Hypothalamus (tissue), 51 donors: ENCODE results near the gene KLF2.

Experiments used
- DNase-seq, 51 donors: peaks; one replicate each; lab custom pipeline; 2025; lab: John Stamatoyannopoulos, UW

Gene KLF2

DNA sequence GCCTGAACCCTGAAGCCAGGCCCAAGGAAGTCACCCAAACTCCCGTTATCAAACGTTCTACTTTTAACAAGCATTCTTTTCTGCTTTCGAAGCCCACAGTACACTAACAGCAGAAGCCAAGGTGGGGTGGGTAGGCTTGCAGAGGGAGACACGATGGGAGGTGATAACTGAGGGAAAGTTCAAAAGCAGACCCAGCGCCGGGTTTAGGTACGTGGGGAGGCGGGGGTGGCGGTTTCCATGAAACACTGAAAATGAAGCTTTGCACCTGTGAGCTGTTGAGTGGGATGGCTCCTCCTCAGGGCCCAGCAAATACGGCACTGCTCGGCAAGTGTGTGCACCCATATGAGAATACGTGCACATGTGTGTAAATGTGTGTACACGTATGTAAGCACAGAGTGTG lies 49.8 kb downstream of the KLF2 start:
- peak in 1 of 51 donors; percentile 28 for DNase-seq

DNA sequence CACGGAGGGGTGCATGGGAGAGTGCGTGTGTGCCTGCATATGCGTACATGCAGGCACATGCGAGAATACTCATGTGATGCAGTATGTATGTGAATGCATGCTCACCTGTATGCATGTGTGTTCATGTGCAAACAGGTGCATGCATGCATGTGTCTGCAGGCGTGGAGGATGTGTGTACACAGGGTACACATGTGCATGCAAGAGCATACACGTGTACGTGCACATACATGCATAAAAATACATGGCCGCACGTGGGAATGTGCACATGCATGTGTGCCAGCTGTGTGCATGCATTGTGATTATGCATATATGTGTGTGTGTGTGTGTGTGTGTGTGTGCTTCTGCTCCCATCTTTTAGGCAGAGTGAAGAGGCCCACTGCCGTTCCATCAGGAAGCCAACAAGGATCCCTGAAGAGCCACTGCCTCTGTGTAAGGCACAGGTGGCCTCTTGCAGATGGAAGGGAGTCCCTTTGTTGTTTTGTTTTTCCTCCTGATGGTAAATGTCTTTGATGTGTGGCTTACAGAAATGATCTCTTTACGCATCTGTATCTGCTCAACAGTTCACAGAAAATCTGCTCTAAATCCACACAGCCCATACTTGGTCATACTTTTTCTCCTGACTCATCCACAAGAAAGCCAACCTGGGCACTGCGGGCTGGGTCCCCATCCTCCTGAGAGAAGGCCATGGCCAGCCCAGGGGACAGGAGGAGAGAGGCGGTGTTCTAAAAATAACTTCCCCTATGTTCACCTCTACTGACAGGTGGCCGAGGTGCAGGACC lies 50.7 kb downstream of the KLF2 start:
- DNase-seq = no peak

DNA sequence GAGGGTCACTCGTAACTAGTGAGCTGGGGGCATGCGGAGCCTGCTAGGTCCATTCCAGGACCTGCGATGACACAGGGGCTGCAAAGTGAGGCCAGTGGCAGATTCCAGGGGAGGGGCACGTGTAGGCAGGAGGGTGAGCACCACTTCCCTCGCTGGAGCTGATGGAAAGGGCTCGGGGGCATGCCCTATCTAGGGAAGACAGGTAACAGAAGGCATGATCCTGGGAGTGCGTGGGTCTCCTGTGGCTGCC lies 51.2 kb downstream of the KLF2 start:
- no peak for DNase-seq

DNA sequence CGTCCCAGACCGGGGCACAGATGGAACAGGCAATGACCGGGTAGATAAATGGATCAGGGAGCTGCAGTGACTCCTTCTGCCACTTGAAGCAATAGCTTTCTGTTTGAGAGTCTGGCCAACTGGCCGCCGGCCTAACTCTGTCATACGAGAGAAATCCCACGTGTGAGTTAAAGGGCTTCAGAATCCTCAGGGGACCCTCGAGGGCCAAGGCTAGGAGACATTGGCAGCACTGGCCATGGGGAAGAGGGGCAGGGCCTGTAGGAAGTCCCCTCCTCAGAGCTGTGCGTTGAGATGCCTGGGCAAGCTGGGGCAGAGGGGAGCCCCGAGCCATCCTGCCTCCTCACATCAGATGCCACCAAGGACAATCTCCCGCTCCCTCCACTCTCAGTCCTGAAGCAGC lies 51.6 kb downstream of the KLF2 start:
- DNase-seq = no peak

DNA sequence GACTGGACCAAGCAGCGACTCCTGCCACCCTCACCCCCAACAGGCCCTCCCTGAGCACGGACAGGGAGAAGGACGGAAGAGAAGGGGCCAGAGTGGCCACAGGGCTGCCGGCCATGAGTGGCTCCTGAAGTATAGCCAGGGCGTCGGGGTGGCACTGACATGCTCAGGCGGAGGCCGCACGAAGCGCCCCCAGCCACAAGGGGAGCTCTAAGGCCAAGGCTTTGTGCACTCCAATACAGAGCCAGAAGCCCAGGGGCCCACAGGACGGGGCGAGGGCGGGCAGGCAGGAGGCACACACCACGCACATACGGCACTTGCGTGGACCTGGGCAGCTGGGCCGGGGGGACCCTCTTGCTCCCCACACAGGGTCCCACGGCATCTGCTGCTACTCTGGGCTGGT lies 52.0 kb downstream of the KLF2 start:
- no peak for DNase-seq

DNA sequence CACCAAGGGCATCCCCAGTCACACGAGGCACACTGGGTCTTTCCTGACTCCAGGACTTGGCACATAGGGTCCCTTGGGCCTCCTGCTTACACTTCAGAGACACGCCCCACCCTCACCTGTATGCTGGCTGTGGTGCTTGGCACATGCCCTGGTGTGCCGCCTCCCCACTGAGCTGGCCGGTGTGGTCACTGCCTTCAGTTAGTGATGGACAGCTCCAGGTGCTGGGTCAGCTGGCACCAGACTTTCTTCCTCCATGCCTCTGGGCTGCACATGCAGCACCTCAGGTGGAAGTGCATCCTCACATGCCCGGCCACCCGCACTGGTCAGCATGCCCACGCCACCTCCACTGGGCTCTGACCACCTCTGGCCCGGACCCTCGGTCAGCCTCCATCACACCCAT lies 52.9 kb downstream of the KLF2 start:
- DNase-seq = no peak
